ENCODE data around the gene SSTR3.

The SSTR3 gene

GRCh38 chr22:37195921-37196320 lies 16.4 kb downstream of the SSTR3 start:
- ATAC-seq: no peak

- ATAC-seq: no peak
Observed at GRCh38 chr22:37194750-37195149, 17.5 kb downstream of the SSTR3 start.

- peak; percentile 23 to 30 for ATAC-seq
Observed at GRCh38 chr22:37193629-37194191, 18.6 kb downstream of the SSTR3 start.

- no peak for ATAC-seq
Observed at GRCh38 chr22:37192741-37193140, 19.5 kb downstream of the SSTR3 start.

- no peak for ATAC-seq
Observed at GRCh38 chr22:37192204-37192603, 20.1 kb downstream of the SSTR3 start.

- no peak for ATAC-seq
Observed at GRCh38 chr22:37190262-37190780, 22.0 kb downstream of the SSTR3 start.

- ATAC-seq: peak; percentile 19 to 21
Observed at GRCh38 chr22:37188901-37189466, 23.3 kb downstream of the SSTR3 start.

- ATAC-seq: peak; percentile 23 to 31
Observed at GRCh38 chr22:37187891-37188761, 24.2 kb downstream of the SSTR3 start, which contains the start of gene C1QTNF6. Gene C1QTNF6 (minus strand): TSS chr22:37188247. CDS start chr22:37188213, 34 bp downstream.

- ATAC-seq: no peak
Observed at GRCh38 chr22:37187552-37187890, 24.8 kb downstream of the SSTR3 start.

GRCh38 chr22:37186997-37187522 lies 25.2 kb downstream of the SSTR3 start:
- ATAC-seq: no peak

GRCh38 chr22:37186228-37186996 lies 25.9 kb downstream of the SSTR3 start:
- peak; percentile 66 to 67 for ATAC-seq

- ATAC-seq: no peak
Observed at GRCh38 chr22:37185646-37186227, 26.5 kb downstream of the SSTR3 start.

- no peak for ATAC-seq
Observed at GRCh38 chr22:37184816-37185541, 27.3 kb downstream of the SSTR3 start.

GRCh38 chr22:37184380-37184755 lies 27.9 kb downstream of the SSTR3 start:
- no peak for ATAC-seq

GRCh38 chr22:37183432-37184379 lies 28.6 kb downstream of the SSTR3 start:
- ATAC-seq: no peak

- ATAC-seq: peak; percentile 20 to 26
Observed at GRCh38 chr22:37182949-37183245, 29.4 kb downstream of the SSTR3 start.

- ATAC-seq: no peak
Observed at GRCh38 chr22:37182101-37182948, 30.0 kb downstream of the SSTR3 start.

- ATAC-seq: no peak
Observed at GRCh38 chr22:37181681-37182080, 30.6 kb downstream of the SSTR3 start.

- ATAC-seq: no peak
Observed at GRCh38 chr22:37180531-37181231, 31.6 kb downstream of the SSTR3 start.
